Calu3 (cell line): ENCODE results near the gene DPM1. TPM values are rescaled to one million over a fixed set of nuclear protein-coding genes. Genes with fewer than 3 reads are reported as not detected.

Experiments
- BruUV-seq: library from RNA; stranded (reverse); fragments of 400-500 nt; replicated peaks from 2 replicates; lab custom pipeline; 2021; lab: Mats Ljungman, UMichigan
- CTCF ChIA-PET: fragments of 300-600 bp; sonication (Branson Sonifier 250); formaldehyde crosslinking; loops from one replicate; lab custom pipeline; 2022; ENCODE audit warnings: antibody characterized with exemption; lab: Charles Lee
- DNase-seq: peaks from one replicate; pipeline ENCODE4 v3.0.0; 2022
- H3K27ac Mint-ChIP-seq: one replicate; pipeline ENCODE4 v1.8.0; 2022; ENCODE audit warnings: mixed read lengths; ENCODE audit not compliant: unreplicated experiment
- H3K27me3 Mint-ChIP-seq: one replicate; pipeline ENCODE4 v1.8.0; 2022; ENCODE audit warnings: mixed read lengths; ENCODE audit not compliant: unreplicated experiment
- H3K36me3 Mint-ChIP-seq: one replicate; pipeline ENCODE4 v1.8.0; 2022; ENCODE audit warnings: mild to moderate bottlenecking, moderate library complexity, mixed read lengths; ENCODE audit not compliant: insufficient read depth, unreplicated experiment
- H3K4me1 Mint-ChIP-seq: one replicate; pipeline ENCODE4 v1.8.0; 2022; ENCODE audit warnings: mild to moderate bottlenecking, low read depth, mixed read lengths; ENCODE audit not compliant: unreplicated experiment
- H3K4me3 Mint-ChIP-seq: one replicate; pipeline ENCODE4 v1.8.0; 2022; ENCODE audit warnings: mild to moderate bottlenecking, low read depth, moderate library complexity, mixed read lengths; ENCODE audit not compliant: unreplicated experiment
- H3K9me3 Mint-ChIP-seq: one replicate; pipeline ENCODE4 v1.8.0; 2022; ENCODE audit warnings: low read depth, mixed read lengths; ENCODE audit not compliant: unreplicated experiment
- CTCF ChIP-seq: fragments of 200-600 bp; IDR thresholded peaks from one replicate; pipeline ENCODE4 v1.8.0; 2022; ENCODE audit warnings: antibody characterized with exemption; ENCODE audit not compliant: unreplicated experiment
- intact Hi-C: fragments of 100-400 bp; cut with micrococcal nuclease; formaldehyde crosslinking; loops from one replicate; pipeline ENCODE4 v1.10.0; 2022; ENCODE audit not compliant: unreplicated experiment
- total RNA-seq: library from RNA; stranded (reverse); gene quantifications from 2 replicates; pipeline ENCODE4 v1.2.3, GENCODE V29; 2022

The DPM1 gene
- total RNA-seq, 1 experiment from 2014 or later: 89.1 TPM

GRCh38 chr20:50919567-50919966 lies 38.8 kb downstream of the DPM1 start:
- BruUV-seq: no TSS peak
- Mint-ChIP-seq H3K4me3 (peak overlapping the region; percentile 17), H3K27ac (peak overlapping the region; percentile 72), H3K27me3 (no peaks in the 10 kb centered on the region), H3K9me3 (no peaks in the 10 kb centered on the region), H3K36me3 (peaks cover 40% of the 10 kb centered on the region), H3K4me1 (peaks cover 44% of the 10 kb centered on the region)
- no peak for TF ChIP-seq CTCF
- DNase-seq: peak; percentile 66
- intact Hi-C loops: no loop called here
- CTCF ChIA-PET: interaction anchor here (0.6 to 2.6 kb wide), 7 partner anchors 9 to 125 kb away, joined by 3 to 8 read pairs (median 4); partner anchors contain the start of genes ADNP, BCAS4, DPM1 and MOCS3

GRCh38 chr20:50918403-50918802 lies 39.9 kb downstream of the DPM1 start:
- BruUV-seq: no TSS peak
- Mint-ChIP-seq H3K9me3 (no peaks in the 10 kb centered on the region), H3K27me3 (no peaks in the 10 kb centered on the region), H3K27ac (no peak overlapping the region), H3K36me3 (peaks cover 30% of the 10 kb centered on the region), H3K4me3 (no peak overlapping the region), H3K4me1 (peaks cover 55% of the 10 kb centered on the region)
- DNase-seq: no peak
- CTCF ChIA-PET: interaction anchor here (1.4 to 2.6 kb wide), 2 partner anchors 13 to 124 kb away, joined by 3 to 8 read pairs; partner anchors contain the start of genes ADNP and BCAS4
- no peak for TF ChIP-seq CTCF
- intact Hi-C loops: no loop called here

GRCh38 chr20:50916934-50917333 lies 41.4 kb downstream of the DPM1 start:
- TF ChIP-seq CTCF: no peak
- H3K4me3 Mint-ChIP-seq: no peak overlapping the region
- H3K4me1 Mint-ChIP-seq: peaks cover 59% of the 10 kb centered on the region
- H3K27me3 Mint-ChIP-seq: no peaks in the 10 kb centered on the region
- DNase-seq: no peak
- BruUV-seq: no TSS peak
- H3K27ac Mint-ChIP-seq: no peak overlapping the region
- H3K36me3 Mint-ChIP-seq: peaks cover 24% of the 10 kb centered on the region
- intact Hi-C loops: no loop called here
- CTCF ChIA-PET: interaction anchor here (1.0 to 1.6 kb wide), 2 partner anchors 12 to 122 kb away, joined by 4 to 5 read pairs; partner anchors contain the start of gene BCAS4
- no peaks in the 10 kb centered on the region for H3K9me3 Mint-ChIP-seq

- Mint-ChIP-seq H3K27me3 (no peaks in the 10 kb centered on the region), H3K27ac (no peak overlapping the region), H3K36me3 (peaks cover 29% of the 10 kb centered on the region), H3K9me3 (no peaks in the 10 kb centered on the region), H3K4me1 (peaks cover 66% of the 10 kb centered on the region), H3K4me3 (no peak overlapping the region)
- TF ChIP-seq CTCF: no peak
- CTCF ChIA-PET: interaction anchor here (0.5 to 1.6 kb wide), 3 partner anchors 13 to 121 kb away, joined by 3 to 5 read pairs (median 4); partner anchors contain the start of gene BCAS4
- intact Hi-C loops: no loop called here
- no peak for DNase-seq
- no TSS peak for BruUV-seq
Observed at GRCh38 chr20:50916257-50916656, 42.1 kb downstream of the DPM1 start.
